Activated naive CD4-positive, alpha-beta T cell treated with Interleukin-2 at 50 U/mL for 16 hours (primary cell): ENCODE data around the gene SEMA4B.
"Not testable (repeated sequence)": the region's sequence is repeated elsewhere in the genome, so short reads cannot be mapped to it uniquely, and the experiment has no call there.

ENCODE experiments used
- DNase-seq: peaks from one replicate; pipeline ENCODE4 v3.0.0-alpha.2; 2020

SEMA4B gene

DNA sequence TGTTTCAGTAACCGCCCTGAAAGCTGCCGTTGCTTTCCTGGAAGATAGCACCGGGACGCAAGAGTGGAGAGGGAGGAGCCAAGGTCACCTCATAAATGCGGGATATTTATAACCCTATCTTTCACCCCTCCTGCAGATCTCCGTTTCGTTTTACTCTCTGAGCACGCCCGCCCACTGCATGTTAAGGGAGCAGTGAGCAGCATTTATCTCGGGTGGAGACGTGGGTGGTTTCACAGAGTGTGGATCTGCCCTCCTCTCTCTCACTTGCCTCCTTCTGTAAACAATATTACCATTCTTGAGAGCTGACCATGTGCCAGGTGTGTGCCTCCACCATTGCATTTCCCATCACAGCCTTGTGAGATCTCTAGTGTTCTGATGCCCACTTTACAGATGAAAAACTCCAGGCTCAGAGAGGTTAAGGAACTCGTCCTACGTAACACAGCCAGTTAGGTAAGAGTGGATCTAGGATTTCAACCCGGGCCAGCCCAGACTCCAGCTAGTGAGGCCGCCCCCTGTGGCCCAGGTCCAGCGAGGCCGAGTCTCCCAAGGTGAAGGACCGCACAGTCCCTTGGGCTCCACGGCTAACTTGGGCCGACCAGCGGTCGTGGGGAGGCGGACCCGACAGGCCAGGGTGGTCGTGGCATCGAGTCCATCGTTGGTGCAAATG is 16.9 kb upstream of the SEMA4B start:
- peak; percentile 58 for DNase-seq

DNA sequence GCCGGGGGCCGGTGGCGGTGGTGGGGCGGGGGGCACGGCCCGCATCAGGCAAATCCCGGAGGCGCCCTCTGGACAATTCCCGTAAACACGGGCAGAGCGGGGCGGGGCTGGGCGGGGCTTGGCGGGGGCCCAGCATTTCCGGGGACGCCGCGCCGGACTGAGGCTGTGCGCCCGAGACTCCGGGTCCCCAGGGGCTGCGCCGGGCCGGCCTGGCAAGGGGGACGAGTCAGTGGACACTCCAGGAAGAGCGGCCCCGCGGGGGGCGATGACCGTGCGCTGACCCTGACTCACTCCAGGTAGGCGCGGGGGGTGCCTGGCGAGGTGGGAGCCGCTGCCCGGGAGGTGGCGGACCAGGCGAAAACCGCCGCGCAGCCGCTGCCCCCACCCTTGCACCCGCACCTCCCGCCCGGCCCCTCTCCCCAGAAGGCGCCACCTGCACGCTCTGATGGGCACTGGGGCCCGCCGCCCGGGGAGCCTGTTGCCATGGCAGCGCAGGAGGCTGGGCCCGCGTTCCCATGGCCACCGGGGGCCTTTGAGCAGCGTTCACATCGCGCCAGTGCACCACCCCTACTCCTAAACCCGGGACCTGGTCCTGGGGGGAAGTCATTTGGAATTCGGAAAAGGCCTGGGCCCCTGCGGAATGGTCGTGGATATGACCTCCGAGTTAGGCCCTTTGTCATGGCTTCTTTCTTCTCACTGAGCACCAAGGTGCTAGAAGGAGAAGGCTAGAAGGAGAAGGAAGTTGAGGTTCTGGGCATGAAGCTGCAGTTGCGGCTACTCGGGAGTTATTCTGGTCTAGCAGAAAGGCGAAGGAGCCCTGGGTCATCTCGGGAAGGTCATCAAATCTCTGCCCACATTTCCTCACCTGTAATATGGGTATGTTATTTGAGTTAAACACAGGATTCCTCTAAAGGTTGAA is 16.1 kb upstream of the SEMA4B start:
- DNase-seq, result peak; percentile 55

DNA sequence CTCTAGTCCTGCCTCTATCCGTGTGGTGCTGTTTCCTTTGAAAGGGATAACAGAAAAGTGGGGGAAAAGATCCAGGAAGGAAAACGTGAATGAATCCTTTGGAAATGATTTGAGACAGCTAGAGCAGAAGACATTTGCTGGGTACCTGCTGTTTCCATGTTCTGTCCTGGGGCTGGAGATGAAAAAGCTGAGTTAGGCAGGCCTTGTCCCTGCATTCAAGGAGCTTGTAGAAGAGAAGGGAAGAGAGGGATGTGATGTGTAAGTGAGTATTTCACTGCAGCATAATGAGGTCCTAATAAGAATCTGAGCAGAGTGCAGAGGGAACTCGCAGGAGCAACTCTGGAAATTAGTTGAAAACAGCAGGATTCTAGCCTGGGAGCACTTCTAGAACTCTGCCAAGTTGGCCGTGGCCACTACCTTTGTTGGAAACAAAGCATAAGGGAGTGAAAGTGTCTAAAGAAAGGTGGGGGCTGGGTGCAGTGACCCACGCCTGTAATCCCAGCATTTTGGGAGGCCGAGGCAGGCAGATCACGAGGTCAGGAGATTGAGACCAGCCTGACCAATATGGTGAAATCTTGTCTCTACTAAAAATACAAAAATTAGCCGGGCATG is 13.8 kb upstream of the SEMA4B start:
- no peak for DNase-seq

DNA sequence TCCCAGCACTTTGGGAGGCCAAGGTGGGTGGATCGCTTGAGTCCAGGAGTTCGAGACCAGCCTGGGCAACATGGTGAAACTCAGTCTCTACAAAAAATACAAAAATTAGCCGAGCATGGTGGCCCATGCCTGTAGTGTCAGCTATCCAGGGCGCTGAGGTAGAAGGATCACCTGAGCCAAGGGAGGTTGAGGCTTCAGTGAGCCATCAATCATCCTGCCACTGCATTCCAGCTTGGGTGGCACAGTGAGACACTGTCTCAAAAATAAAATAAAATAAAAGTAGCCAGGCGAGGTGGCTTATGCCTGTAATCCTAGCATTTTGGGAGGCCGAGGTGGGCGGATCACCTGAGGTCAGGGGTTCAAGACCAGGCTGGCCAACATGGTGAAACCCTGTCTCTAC is 13.1 kb upstream of the SEMA4B start:
- not testable (repeated sequence) for DNase-seq

DNA sequence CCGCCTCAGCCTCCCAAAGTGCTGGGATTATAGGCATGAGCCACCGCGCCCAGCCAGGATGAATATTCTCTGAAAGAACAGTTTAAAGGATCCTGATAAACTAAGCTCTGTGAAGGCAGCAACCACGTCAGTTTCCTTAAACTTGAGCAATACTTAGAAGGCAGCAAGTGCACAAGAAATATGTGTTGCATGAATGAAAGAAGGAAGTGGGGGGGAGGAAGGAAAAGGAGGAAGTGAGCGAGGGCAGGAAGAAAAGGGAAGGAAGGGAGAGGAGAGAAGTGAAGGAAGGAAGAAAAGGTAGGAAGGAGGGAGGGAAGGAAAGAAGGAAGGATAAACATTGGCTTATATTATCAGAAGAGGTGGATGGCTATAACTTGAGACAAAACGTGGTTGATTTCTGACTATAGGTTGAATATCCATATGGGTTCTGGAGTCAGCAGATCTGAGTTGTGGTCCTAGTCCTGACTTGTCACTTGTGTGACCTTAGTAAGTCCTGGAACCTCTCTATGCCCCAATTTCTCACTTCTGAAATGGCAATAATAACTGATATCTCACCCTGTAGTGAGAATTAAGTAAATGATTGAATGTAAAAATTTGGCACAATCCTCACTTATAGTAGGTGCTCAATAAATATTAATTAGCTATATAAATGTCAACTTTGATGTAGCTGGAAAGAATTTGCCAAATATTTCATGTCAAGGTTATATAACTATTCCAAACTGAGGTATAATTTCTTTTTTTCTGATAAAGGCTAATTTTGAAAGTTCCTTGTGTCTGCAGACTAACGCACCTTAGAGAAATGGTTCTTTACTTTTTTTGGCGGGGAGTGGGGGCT is 12.0 kb upstream of the SEMA4B start:
- DNase-seq, result no peak

DNA sequence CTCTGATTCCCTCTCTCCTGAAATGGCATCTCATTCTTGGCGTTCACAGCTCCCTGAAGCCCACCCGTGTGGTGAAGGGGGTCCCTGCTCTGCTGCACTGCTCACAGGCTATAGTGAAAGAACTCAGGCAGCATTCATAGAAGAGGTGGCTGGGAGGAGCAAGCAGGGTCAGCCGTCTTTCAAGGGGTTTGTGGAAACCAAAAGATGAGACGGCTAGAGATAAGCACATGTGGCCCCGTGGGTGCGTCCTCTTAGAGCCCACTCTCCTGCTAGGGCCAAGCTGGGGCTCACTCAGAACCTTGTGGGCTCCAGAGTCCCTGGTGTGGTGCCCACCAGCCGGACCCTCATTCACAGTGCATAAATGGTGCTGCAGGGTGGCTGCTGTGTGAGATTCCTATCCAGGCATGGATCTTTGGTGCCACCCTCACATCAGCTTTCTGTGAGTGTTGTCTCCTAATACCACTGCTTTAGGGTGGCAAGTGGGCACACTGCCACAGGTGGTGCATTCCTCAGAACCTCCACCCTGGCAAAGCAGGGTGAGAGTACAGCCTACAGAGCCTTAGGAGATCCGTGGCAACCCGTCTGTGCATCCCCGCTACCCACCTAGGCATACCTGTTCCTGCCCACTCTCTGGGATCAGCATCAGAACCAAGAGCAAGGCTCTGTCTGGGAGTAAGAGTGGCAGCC is 11.2 kb upstream of the SEMA4B start:
- DNase-seq, result no peak

DNA sequence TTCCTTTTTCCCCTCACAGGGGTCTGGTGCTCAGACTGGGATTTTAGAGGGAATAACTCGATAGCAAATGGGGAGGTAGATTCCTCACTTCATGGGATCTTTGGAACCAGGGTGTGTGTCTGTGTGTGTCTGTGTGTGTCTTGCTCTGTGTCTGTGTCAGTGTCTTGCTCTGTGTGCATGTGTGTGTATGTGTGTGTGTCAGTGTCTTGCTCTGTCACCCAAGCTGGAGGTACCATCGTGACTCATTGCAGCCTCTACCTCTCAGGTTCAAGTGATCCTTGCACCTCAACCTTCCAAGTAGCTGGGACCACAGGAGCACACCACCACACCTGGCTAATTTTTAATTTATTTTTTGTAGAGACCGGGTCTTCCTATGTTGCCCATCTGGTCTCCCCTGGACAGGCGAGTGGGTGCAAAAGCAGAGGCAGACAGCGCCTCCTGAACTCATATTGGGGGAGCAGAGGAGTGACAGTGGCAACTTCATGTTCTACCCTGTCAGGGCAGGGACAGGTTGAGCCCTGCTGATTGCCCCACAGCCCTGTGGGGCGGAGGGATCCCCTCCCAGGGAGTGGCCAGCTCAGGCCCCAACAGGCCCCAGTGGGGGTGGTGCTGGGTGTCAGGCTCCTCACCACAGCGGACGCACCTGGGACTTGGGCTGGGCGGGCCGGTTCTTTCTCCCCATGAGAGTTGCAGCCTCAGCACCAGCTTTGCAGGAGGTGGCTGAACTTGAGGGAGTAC is 10.4 kb upstream of the SEMA4B start:
- DNase-seq, result no peak

DNA sequence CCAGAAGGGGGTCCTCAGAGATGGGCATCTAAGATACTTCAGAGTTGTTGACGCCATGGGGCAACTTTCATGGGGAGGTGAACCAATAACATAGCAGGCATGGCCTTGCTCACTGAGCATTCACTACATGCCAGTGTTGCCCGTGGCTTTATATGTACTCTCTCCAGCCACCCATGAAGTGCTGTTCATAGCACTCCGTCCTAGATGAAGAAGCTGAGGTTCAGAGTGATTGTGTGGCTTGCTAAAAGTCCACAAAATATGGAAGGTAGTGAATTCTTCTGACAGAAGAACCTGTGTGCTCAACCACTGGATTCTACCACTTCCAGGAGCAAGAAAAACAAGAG is 9.8 kb upstream of the SEMA4B start:
- DNase-seq, result no peak

DNA sequence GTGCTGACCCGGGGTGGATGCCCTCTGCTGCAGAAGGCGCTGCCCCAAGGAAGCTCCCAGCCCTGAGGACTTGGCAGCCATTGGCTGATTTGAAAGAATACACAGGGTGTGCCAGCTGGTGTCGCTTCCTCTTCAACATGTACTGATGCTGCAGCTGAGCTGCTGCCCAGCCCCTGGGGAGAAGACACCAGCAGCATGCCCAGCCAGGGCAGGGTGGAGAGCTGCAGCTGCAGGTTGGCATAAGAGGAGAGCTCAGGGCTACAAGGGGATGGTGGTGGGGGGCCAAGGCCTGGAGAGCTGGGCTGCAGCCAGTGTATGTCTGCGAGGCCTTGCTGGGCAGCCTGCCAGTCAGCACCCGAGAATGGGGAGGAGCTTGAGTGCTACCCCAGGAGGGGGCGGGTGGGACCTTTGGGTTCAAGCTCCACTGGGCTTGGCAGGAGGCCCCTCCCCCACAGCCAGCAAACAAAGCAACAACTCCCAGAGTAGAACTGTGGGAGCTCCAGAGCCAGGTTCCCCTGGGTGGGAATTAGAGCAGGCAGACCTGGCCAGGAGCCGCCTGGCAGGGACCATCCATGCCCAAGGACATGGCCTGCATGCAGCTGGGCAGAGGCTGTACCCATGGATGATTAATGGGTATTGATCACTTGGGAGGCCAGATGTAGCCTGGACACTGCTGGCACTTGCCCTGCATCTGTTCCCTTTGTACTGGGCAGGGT is 9.2 kb upstream of the SEMA4B start:
- DNase-seq, result peak; percentile 23

DNA sequence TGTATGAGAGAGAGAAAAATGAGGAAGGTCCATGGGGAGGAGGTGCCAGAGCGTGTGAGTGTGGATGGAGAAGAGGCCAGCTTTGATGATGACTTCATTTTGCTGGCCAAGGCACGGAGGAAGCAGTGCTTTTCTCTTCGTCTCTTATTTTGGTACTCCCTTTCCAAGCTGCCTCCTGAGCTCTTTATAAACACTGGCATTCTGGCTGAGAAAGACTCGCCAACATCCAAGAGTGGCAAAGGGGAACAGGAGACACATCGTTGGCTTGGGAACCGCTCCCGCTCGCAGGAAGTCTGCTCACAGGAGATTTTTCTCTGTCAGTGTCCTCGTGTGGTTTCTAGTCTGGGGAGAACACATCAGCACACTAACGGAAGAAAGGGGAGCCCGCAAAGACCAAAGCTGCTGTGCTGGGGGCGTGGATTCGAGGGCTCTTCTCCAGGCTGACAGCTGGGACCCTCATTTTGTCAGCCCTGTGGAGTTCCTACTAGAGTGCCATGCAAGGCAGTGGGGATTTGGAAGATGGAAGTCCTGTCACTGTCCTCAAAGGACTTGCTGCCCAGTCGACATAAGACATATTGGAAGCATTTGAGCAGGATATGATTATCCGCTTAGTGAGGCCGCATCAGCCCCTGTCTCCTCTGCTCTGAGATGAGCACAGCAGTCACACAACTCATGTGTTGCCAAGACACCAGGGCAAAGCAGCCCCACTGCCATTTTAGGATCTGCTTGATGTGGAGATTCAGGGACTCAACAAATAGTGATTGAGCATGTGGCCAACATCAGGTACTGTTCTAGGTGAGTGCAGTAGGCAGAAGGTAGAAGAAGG is 8.0 kb upstream of the SEMA4B start:
- no peak for DNase-seq

DNA sequence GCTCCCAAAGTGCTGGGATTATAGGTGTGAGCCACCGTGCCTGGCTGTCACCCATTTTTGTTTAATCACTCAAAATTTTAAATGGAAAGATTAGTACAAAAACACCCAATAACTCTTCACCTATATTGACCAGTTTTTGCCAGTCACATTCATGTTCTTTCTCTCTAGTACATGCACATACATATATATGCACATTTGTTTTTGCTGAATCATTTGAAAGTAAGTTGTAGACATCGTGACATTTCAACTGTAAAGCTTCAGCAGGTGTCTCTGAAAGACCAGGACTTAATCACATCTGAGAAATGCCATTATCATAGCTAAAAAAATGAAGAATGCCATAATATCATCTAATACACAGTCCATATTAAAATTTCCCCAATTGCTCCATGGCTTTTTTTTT is 6.5 kb upstream of the SEMA4B start:
- DNase-seq, result no peak

DNA sequence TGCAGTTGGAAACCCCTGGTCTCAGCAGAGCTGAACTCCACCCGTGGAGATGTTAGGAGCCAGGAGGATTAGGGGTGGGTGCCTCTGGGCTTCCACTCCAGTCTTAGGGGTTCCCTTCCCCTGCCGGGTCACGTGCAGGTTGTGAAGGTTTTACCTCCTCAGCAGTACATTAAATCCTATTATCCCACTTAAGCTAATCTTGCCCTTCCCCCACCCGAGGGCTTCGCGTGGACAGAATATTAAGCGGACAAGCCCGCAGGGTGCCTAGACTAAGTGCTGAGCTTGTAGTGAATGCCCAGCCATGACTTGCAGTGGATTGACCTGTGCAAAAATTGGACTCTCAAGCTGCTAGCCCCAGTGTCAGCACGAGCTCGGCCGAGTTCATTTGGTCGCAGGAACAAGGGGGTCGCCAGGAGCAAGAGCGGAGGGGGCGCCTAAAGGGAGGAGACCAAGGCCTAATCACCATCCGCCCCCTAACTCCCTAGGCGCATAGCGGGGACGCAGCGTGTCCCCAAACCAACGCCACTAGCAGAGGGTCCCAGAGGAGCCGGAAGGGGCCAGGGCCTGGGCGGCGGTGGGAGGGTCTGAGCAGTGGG is 498 bp upstream of the SEMA4B start:
- DNase-seq, result no peak

DNA sequence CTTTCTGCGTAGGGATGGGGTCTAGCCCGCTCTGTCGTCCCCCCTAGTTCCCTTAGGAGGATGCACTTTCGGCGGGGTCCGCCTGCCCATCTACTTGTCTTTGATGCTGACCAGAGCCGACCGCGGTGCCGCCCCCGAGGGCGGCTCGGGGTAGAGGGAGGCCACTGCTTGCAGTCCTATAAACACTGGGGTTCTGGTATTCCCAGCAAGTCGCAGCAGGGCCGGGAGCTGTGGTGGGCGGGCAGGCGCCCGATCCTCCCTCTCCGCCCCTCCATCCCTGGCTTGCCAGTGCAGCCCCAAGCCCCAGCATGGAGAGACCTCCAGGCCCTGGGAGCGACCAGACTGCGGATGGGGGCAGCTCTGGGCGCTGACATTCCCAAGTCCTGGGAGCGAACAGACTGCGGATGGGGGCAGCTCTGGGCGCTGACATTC is 830 bp downstream of the SEMA4B start:
- no peak for DNase-seq

DNA sequence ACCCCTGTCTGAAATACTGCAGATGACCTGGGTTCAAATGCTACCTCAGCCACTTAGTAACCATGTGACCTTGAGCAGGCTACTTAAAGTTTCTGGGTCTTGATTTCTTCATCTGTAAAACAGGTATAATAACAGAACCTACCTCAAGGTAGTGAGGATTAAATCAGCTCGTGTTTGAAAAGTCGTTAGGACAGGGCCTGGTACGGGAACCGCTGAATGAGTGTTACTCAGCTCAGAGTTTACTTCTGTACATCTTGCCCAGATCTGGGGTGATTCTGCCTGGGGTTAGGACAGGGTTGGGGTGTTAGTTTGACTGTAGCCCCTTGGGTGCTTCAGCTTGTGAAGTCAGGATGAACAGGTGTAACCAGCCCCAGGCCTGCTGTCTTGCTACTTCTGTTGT is 1.8 kb downstream of the SEMA4B start:
- DNase-seq, result no peak

DNA sequence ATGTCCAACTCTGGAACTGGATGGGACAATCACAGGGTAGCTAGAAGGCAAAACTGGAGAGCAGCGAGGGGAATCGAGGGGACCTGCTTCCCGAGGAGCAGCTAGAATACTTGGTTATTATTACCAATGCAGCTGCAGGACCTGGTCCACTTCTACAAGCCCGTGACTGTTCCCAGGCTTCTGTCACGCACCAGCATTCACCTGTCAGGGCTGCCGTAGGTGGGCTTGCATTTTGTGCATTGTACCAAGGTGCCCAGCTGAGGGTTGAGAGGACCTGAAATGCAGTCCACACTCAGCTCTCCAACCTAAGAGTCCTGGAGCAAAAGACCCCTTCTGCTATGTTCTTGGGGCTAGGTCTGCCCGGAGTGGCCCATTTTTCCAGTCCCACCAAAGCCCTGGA is 2.3 kb downstream of the SEMA4B start:
- DNase-seq, result no peak

DNA sequence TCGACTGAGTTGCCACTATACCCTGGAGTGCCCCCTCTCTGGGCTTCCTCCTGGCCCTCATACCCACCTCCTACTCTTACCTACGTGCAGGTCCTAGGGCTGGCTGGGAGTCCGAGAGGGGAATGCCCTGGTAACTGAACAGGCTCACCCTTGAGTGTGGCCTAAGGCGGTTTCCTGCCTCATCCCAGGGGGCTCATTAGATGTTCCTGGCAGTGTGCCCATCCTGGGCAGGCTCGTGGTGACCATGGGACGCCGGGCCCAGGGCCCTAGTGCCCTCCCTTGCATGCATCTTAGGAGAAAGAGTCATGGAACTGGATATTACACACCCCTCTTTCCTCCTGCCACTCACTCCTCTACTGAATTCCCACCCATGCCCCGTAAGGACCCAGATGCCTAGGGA is 2.8 kb downstream of the SEMA4B start:
- DNase-seq, result no peak

DNA sequence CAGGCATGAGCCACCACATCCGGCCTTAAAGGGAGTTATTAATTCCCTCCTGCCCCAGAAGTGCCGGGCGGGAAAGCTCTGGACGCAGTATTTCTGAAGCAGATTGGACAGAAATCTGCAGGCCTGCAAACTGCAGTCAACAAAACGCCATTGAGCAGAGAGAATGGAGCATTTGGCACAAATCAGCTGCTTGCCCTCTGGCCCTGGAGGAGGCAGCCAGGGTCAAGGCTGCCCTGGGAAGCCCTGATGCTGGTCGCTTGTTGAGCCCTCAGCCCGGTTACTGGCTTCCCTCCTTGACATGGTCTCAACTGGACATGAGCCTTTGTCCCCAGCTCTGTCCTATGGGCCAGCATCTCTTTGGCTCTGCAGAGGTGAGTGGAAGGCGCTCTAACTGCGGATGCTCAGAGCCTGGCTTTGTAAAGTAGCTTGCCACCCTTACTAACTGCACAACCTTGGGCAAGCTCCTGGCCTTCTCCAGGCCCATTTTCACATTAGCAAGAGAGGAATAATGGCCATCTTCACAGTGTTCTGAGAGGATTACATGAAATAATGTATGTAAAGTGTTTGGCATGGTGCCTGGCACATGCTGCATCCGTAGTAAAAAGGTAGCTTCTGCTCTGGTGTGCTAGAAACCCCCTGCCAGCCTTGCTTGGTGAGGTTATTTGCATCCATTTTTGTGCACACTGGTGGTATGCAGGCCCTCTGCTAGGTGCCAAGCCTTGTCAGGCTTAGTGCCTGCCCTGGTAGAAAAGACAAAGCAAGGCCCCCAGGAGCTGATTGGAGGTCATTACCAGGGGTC is 4.1 kb downstream of the SEMA4B start:
- DNase-seq, result no peak

DNA sequence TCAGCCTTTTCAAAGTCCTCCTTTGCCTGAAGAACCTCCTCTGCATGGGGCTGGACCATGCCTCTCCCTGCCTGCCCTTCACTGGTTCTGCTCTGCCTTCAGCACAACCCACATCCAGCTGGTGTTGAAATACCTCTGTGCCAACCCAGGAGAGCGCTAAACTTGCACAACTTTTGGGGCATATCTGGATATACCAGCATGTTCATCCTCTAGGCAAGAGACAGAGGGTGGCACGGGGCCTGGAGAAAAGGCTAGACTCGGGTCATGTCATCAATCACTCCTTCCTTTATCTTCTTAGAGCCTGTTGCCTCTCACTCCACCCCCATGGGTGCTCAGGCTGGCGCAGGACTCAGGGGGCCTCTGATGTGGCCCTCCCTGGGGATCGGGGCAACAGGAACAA is 4.8 kb downstream of the SEMA4B start:
- DNase-seq, result no peak

DNA sequence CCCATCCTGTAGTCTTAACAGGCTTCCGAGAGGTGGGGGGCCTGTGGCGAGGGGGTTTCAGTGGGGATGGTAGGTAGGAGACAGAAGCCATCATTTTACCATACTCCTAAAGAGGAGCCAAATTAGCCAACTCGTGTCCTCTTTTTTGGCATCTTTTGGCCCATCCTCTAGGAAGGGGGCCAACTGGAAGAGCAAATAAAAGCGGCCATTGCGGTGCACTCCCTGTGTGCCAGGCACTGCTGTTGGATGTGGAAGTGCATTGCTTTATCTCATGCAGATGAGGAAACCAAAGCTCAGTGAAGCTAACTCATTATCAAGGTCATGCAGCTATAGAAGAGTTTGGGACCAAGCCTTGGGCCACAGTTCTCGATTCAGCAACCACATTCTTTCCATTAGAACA is 6.1 kb downstream of the SEMA4B start:
- DNase-seq, result no peak
